ENCODE results near the gene ME1. TPM values are rescaled to one million over a fixed set of nuclear protein-coding genes. Genes with fewer than 3 reads are reported as not detected.

Gene ME1
- total and polyA plus RNA-seq, 2 of the 13 experiments (the other 11 are each of a cell fraction or from before 2014, with no cell fraction given): not detected

- H2AFZ ChIP-seq (ENCODE audit: low read length): no peak overlapping the region
- no peaks in the 10 kb centered on the region for H3K79me2 ChIP-seq (ENCODE audit: insufficient read depth, low read length)
- no peaks in the 10 kb centered on the region; a peak in 1 of 5 replicates for H3K27me3 ChIP-seq (ENCODE audit: control insufficient read depth in 1 of 2, insufficient read depth in 2 of 2, low read length in 2 of 2)
- no peak for ATAC-seq
- no peaks in the 10 kb centered on the region for H3K9me3 ChIP-seq (ENCODE audit: low read length)
- no peaks in the 10 kb centered on the region for H4K20me1 ChIP-seq (ENCODE audit: insufficient read depth, low read length)
- ChIA-PET CTCF (ENCODE audit: low intra/inter-chr PET ratio, low total read pairs) (no interaction called here), POLR2A (no interaction called here)
- no peak for TF ChIP-seq JUN (CRISPR knock-in tag; IDR thresholded peaks at IDR 0.05)
- no peak for TF ChIP-seq ZSCAN12 (CRISPR knock-in tag; IDR thresholded peaks at IDR 0.05)
- H3K4me3 ChIP-seq (replicated peaks in 1 of 3; ENCODE audit: insufficient read depth in 1 of 3, low read depth in 2 of 3, low read length in 3 of 3): no peak overlapping the region
- H3K9ac ChIP-seq (ENCODE audit: insufficient read depth, low read depth, low read length): no peak overlapping the region
- WGBS (ENCODE audit: low lambda C conversion rate): under 1% methylated on average over 3 of the region's 3 CpGs
- in situ Hi-C loops (cut with HindIII; ENCODE audit: extremely low pct_ligation_motif_present, low pct_unique_long_range_greater_than_20kb) (no loop called here), intact Hi-C loops (cut with micrococcal nuclease; ENCODE audit: unreplicated experiment) (no loop called here)
- no TSS peak for BruUV-seq (replicated peaks)
- DNase-seq (ENCODE audit: low spot score): no peak
- no peaks in the 10 kb centered on the region for H3K4me1 ChIP-seq (ENCODE audit: insufficient read depth, low read length)
- no peak overlapping the region for H3K4me2 ChIP-seq (ENCODE audit: low read depth, low read length)
- H3K36me3 ChIP-seq (replicated peaks in 1 of 2; ENCODE audit: control insufficient read depth in 1 of 2, insufficient read depth in 2 of 2, low read length in 2 of 2): no peaks in the 10 kb centered on the region
- H3K27ac ChIP-seq (ENCODE audit: extremely low read length, insufficient read depth, low read length): no peak overlapping the region
- no peak for FAIRE-seq
These were observed 59.4 kb downstream of the ME1 start for GRCh38 chr6:83371423-83371822.

- no peak overlapping the region for H3K9ac ChIP-seq (ENCODE audit: insufficient read depth, low read depth, low read length)
- no peaks in the 10 kb centered on the region for H3K36me3 ChIP-seq (replicated peaks in 1 of 2; ENCODE audit: control insufficient read depth in 1 of 2, insufficient read depth in 2 of 2, low read length in 2 of 2)
- intact Hi-C loops (cut with micrococcal nuclease; ENCODE audit: unreplicated experiment): no loop called here
- no peak for FAIRE-seq
- 58% methylated on average over 3 of the region's 3 CpGs for WGBS (ENCODE audit: low lambda C conversion rate)
- no peaks in the 10 kb centered on the region; a peak in 1 of 5 replicates for H3K27me3 ChIP-seq (ENCODE audit: control insufficient read depth in 1 of 2, insufficient read depth in 2 of 2, low read length in 2 of 2)
- H3K4me3 ChIP-seq (replicated peaks in 1 of 3; ENCODE audit: insufficient read depth in 1 of 3, low read depth in 2 of 3, low read length in 3 of 3): no peak overlapping the region
- H3K9me3 ChIP-seq (ENCODE audit: low read length): no peaks in the 10 kb centered on the region
- no peaks in the 10 kb centered on the region for H4K20me1 ChIP-seq (ENCODE audit: insufficient read depth, low read length)
- no peak overlapping the region for H2AFZ ChIP-seq (ENCODE audit: low read length)
- in situ Hi-C loops (cut with HindIII; ENCODE audit: extremely low pct_ligation_motif_present, low pct_unique_long_range_greater_than_20kb): no loop called here
- no TSS peak for BruUV-seq (replicated peaks)
- no peaks in the 10 kb centered on the region for H3K79me2 ChIP-seq (ENCODE audit: insufficient read depth, low read length)
- no peak for ATAC-seq
- CTCF ChIA-PET (ENCODE audit: low intra/inter-chr PET ratio, low total read pairs): no interaction called here
- H3K27ac ChIP-seq (ENCODE audit: extremely low read length, insufficient read depth, low read length): no peak overlapping the region
- no peak overlapping the region for H3K4me2 ChIP-seq (ENCODE audit: low read depth, low read length)
- no peak for TF ChIP-seq MBNL3 (CRISPR knock-in tag; conservative IDR thresholded peaks at IDR 0.05)
- no peak for TF ChIP-seq ZNF7 (CRISPR knock-in tag; IDR thresholded peaks at IDR 0.05)
- no peak for DNase-seq (ENCODE audit: low spot score)
- POLR2A ChIA-PET: no interaction called here
- no peaks in the 10 kb centered on the region for H3K4me1 ChIP-seq (ENCODE audit: insufficient read depth, low read length)
These were observed 60.3 kb downstream of the ME1 start for GRCh38 chr6:83370567-83370966.
